Left kidney (tissue), 2 donors: ENCODE measurements around the gene PLXNB1. TPM values are rescaled to one million over a fixed set of nuclear protein-coding genes. Genes with fewer than 3 reads are reported as not detected.
A peak's percentile ranks its signal among the peaks of the same experiment; 100 is the strongest.

Experiments used
- DNase-seq: peaks from one replicate; pipeline ENCODE4 v3.0.0-alpha.2; 2013
- polyA plus RNA-seq: library from polyadenylated mRNA; unstranded; fragments of 120-200 nt; gene quantifications from one replicate; pipeline ENCODE4 v1.2.1, GENCODE V29; 2013; ENCODE audit not compliant: insufficient read length

Gene PLXNB1
- polyA plus RNA-seq, 1 donor, result 222 TPM

GRCh38 chr3:48435774-48436476, 6.0 kb upstream of the PLXNB1 start:
- DNase-seq, result peak; percentile 84

- no peak for DNase-seq
These were observed 5.3 kb upstream of the PLXNB1 start for GRCh38 chr3:48435223-48435595.

DNA sequence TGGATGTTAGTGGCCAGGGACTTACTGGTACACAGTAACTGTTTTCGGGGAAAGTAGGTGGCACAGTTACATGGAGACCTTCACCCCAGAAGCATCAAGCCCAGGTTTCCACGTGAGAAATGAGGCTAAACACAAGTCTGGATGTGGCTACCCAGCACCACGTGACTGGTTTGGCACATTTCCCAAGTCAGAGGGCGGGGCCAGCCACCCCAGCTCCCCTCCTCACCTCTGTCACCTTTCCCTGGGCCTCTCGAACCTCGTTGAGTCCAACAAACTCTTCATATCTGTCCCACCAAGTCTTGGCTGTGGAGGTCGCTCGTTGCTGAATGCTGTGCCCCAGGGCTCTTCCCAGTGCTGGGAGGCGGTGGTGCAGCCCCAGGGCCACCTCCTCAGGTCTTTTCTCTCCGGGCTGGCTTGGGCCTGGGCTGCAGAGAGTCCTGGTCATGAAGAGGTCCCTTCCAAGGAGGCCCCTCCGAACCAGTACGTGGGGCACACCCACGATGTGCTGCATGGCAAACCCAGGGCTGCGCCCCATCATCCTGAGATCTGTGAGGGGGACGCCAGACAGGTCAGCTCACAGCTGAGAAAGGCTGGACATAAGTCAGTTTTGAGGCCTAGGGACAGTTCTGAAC, 4.8 kb upstream of the PLXNB1 start:
- no peak for DNase-seq

DNA sequence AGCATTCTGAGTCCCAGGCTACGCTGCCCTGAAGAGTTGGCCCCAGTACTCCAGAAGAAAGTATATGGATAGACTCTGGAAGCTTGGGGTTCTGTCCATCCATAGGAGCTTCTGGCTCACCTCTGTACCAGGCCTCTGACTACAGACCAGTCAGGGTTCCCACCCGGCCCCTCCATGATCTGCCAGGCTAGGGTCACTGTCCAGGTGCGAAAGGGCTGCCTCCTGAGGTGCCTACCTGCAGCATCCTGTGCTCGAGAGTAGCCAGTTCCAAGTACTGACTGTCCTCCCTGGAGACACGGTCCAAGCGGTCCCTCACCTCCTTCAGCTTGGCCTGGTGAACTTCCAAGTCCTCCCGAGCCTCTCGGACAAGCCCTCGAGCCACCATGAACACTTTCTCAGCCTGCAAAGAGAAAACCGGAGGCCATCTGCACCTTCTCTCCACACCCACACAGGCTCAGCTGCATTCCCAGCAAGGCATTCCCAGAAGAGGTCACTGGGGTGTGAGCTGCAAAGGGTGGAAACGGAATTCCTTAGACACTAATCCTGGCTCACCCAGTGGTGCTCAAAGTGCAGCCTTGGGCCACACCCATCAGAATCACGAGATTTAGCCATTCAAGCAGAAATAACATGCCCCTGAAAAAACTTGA, 3.7 kb upstream of the PLXNB1 start:
- no peak for DNase-seq

GRCh38 chr3:48432411-48433371, 2.8 kb upstream of the PLXNB1 start:
- no peak for DNase-seq

DNA sequence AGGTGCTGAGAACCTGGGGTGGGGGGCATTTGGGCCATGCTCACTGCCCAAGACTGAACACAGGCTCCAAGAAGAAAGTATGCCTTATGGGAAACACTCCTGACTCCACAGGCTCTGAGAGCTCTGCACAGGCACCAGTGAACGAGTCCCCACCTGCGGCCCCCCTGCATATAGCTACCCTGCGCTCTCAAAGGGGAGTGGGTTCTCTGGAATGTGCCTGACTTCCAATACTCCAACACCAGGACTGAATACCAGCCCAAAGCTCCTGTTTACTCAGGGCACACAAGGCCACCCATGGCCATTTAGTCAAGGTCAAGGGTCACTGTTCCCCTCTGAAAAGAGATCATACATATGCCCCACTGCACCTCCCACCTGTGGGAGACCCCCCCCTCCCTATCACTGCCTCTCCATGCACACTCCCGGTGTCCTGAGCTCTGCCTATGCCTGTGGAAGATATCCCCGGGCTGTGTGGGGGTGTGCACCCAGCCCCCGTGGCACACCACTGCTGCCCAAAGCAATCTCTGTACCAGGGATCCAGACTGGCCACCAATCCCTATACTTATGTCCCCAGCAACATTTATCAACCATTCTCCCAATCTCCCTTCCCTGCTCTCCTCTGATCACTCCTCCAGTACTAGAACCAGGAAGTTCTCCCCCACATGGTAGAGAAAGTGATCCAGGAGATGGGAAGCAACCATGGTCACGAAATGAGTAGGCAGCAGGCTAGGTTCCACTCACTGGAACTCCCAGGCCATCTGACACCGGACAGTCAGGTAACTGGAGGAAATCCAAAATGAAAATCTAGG, 1.5 kb upstream of the PLXNB1 start:
- no peak for DNase-seq

GRCh38 chr3:48430708-48431101, 819 bp upstream of the PLXNB1 start:
- no peak for DNase-seq

- no peak for DNase-seq
These were observed 448 bp downstream of the PLXNB1 start for GRCh38 chr3:48429317-48429959.

- peak; percentile 71 for DNase-seq
These were observed 1.1 kb downstream of the PLXNB1 start for GRCh38 chr3:48428572-48429316.

DNA sequence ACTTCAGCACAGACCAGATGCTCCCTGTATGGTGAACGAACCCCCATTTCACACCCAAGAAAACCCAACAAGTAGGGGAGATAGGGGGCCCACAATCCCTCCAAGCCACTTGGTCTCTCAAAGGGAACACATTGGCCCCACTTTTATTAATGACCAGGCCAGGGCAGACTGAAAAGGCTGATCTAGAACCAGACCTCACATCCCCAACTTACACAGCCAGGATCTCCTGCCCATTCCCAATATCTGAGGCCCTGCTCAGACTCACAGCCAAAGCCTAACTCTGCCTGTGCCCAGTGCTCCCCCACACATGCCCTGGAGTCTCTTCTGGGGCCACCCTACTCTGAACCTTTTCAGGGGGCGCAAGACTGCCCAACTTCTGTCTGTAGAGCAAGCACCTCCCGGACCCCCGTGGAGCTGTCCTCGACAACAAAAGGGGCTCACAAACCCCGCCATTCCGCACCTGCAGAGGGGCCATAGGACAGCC, 1.8 kb downstream of the PLXNB1 start:
- no peak for DNase-seq

GRCh38 chr3:48427630-48427962, 2.3 kb downstream of the PLXNB1 start:
- DNase-seq, result no peak

- DNase-seq, result no peak
These were observed 2.8 kb downstream of the PLXNB1 start for GRCh38 chr3:48426944-48427629.

DNA sequence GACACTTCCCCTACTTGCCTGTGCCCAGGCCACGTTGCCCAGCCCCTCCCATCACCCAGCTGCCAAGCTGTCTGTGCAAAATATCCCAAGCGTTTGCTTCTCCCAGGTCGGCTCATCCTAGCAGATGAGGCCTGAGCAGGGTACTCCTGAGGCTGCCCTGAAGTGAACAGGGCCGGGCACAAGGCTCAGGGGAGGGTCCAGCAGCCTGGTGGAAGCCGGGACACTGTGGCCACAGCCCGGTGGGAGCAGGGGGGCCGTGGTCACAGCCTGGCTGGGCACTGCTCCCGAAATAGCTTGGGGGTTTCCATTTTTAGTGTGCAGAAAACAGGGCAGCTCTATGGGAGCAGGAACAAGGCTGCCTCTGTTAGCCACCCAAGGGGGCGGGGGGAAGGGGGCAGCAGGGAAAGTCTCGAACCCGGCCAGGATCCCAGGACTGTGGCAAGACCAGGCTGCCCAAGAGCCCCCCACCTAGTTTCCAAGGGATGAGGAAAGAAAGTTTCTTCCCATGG, 3.4 kb downstream of the PLXNB1 start:
- DNase-seq, result no peak

DNA sequence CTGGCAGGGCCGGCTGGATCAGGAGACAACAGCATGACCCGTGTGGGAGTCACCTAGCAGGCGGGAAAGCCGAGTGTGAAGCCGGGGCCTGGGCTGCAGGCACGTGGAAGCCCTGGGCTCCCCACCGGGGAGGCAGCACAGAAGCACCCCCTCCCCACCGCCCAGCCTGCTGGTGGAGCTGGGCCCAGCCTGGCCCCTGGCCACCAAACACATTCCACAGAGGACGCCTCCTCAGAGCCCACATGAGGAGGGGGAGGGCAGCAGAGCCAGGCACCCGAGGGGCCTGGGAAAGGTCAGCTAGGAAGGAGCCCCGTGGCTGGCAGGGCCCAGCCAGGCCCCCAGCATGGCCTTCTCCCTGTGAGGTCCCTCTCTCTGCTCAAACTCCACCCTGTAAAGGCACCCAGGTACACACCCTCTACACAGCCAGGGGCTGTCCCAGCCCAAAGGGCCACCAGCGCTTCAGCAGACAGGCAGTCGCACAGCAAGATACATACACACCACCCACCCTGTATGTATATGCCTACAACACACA, 4.5 kb downstream of the PLXNB1 start:
- no peak for DNase-seq

GRCh38 chr3:48423883-48424695, 5.8 kb downstream of the PLXNB1 start:
- no peak for DNase-seq

DNA sequence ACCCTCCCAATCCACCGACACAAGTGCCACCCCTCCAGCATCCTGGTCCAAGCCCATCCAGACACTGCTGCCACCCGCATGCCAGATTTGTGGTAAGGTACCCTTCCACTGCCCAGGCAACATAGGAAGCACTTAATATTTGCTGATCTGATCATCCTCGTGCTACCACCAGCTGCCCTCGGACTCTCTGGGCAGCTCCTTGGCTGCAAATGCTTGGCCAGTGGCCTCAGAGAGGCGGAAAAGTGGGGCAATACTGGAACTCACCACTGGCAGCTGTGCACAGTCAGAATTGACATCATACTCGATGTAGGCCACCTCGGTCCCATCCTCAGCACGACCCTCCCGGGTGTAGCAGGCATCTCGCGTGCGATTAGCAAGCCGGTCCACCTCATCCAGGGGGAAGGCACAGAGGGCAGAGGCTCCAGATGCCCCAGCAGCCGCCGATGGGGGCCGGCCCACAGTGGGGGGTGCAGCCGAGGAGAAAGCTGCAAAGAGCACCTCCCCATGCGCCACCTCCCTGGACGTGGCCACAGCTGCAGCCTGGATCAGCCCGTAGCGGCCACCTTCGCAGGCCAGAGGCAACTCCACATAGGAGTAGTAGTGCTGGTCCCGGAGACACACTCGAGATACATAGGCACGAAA, 6.5 kb downstream of the PLXNB1 start:
- DNase-seq, result no peak

- no peak for DNase-seq
These were observed 7.2 kb downstream of the PLXNB1 start for GRCh38 chr3:48422681-48423080.

DNA sequence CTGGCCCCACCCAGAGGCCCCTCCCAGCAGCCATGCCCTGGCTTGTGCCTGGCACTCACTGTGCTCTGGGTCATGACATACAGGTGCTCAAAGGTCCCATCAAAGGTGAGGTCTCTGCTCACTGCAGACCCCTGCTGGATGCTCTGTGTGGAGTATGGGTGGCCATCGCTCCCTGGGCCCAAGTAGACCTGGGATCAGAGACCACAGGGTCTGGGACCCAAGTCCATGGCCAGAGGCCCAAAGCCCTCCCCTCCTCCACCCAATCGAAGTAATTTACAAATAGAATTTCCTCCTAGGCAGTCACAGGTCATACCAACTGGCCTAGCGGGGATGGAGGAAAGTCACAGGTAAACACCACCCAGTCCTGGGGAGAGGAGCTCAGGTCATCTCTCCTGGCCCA, 7.6 kb downstream of the PLXNB1 start:
- DNase-seq, result no peak
